Stimulated activated CD4-positive, alpha-beta T cell treated with anti-CD3 and anti-CD28 coated beads, Interleukin-4, amount 100 ng/mL, for 48 hours (primary cell): ENCODE measurements around the gene ACER3.
"Not testable (repeated sequence)": the region's sequence is repeated elsewhere in the genome, so short reads cannot be mapped to it uniquely, and the experiment has no call there.

ENCODE experiments used
- DNase-seq, 2 donors: peaks; one replicate each; pipeline ENCODE4 v3.0.0-alpha.2; 2020; ENCODE audit warnings: low read depth in 2 of 2

ACER3 gene

DNA sequence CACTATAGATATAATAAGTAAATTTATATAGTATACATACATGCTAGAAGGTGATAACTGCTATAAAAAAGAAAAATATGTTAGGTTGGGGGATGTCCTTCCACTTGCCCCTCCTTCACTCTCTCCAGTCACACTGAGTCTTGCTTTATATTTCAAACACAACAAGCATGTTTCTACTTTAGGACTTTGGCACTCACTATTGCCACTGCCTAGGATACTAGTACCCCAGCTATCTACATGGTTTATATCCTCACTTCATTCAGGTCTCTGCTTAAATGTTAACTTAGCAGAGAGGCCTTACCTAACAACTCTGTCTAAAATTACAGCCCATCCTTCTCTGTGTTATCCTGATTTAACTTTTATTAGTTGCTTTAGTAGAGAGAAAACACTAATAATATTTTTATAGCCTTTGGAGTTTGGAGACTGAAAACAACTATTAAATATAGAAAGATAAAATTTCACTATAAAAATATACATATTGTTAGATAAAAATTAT is 134.4 kb downstream of the ACER3 start:
- DNase-seq, result no peak

DNA sequence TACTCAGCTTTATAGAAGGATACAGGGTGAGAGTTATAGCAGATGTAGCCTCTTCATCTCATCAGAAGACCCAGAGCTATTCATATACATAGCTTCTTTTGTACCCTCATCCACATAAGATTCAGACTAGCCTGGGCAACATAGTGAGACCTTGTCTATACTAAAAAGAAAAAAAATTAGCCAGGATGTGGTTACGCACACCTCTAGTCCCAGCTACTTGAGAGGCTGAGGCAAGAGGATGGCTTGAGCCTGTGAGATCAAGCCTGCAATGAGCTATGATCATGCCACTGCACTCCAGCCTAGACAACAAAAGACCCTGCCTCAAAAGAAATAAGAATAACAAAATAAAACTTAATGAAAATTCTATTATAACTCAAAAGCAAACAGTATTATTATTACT is 136.8 kb downstream of the ACER3 start:
- DNase-seq, result no peak

DNA sequence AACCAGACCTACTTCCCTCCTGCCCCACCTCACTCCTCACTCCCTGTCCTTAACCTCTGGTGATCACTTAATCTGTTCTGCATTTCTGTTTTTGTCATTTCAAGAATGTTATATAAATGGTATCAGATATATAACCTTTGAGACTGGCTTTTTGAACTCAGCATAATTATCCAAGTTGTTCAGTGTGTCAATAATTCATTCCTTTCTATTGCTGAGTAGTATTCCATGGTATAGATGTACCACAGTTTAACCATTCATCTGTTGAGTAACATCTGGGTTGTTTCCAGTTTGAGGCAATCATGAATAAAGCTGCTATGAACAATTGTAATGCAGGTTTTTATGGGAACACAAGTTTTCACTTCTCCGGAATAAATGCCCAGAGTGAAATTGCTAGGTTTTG is 138.9 kb downstream of the ACER3 start:
- no peak for DNase-seq

DNA sequence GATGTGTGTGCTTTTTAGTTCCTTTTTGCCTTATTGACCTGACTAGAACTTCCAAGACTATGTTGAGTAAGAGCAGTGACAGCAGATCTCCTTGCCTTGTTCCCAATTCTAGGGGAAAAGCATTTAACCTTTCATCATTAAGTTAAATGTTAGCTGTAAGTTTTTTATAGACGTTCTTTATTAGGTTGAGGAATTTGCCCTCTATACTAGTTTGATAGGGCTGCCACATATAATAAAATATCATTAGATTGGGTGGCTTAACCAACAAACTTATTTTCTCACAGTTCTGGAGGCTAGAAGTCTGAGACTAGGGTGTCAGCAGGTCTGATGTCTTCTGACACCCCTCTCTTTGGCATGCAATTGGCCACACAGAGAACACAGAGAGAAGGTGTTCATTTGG is 140.9 kb downstream of the ACER3 start:
- no peak for DNase-seq

DNA sequence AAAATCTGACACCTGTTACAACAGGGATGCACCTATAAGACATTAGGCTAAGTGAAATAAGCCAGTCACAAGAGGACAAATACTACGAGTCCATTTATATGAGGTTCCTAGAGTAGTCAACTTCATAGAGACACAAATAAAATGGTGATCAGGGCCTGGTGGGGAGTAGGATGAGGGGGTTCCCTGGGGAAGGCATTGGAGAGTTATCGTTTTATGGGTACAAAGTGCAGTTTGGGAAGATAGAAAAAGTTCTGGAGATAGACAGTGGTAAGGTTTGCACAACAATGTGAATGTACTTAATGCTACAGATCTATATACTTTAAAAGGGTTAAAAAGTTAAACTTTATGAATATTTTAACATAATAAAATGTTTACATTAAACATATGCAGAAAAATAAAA is 142.1 kb downstream of the ACER3 start:
- no peak for DNase-seq

DNA sequence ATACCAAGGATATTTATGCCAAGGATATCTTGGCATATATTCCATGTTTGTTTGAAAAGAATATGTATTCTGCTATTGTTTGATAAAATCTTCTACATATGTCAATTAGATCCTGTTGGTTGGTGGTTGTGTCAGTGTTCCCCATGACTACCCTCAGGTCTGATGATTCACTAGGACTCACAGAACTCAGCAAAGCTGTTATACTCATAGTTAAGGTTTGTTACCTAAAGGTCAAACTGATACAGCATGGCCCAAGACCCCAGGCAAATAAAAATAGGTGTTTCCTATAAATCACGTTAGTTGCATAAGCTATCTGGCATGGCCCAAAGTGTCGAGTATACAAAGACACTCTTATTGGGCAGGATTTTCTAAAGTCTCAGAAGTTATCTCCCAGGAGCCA is 143.2 kb downstream of the ACER3 start:
- no peak for DNase-seq

DNA sequence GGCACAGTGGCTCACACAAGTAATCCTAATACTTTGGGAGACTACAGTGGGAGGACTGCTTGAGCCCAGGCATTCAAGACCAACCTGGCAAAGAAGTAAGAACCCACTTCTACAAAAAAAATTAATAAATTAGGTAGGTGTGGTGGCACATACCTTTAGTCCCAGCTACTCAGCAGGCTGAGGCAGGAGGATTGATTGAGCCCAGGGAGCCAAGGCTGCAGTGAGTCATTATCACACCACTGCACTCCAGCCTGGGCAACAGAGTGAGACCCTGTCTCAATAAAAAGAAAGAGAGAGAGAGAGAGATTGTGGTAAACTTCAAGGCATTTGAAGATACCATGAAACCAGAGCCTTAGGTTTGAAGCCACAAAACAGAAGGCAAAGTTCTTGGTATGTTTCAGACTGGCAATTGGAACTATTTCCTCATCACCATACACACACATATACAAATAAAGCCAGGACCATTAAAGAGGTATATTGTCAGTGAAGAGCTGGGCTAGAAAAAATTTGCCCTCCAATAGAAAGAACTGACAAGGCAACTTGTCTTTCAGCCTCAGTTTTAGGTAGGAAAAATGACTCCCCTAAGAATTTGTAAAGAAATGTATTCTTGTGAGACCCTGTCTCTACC is 148.9 kb downstream of the ACER3 start:
- DNase-seq, result no peak

DNA sequence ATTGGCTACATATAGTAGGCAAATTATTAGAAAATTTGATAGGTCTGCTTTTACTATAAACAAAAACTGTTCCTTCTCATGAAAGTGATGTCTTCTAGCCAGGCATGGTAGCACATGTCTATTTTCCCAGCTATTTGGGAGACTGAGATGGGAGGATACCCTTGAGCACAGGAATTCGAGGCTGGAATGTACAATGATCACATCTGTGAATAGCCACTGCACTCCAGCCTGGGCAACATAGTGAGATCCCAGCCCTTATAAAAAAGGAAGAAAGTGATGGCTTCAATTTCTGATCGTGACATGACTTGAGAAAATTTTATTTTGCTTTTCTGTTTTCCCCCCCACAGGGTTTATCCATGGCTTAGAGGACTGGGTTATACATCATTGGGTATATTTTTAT is 154.0 kb downstream of the ACER3 start:
- DNase-seq, result no peak

DNA sequence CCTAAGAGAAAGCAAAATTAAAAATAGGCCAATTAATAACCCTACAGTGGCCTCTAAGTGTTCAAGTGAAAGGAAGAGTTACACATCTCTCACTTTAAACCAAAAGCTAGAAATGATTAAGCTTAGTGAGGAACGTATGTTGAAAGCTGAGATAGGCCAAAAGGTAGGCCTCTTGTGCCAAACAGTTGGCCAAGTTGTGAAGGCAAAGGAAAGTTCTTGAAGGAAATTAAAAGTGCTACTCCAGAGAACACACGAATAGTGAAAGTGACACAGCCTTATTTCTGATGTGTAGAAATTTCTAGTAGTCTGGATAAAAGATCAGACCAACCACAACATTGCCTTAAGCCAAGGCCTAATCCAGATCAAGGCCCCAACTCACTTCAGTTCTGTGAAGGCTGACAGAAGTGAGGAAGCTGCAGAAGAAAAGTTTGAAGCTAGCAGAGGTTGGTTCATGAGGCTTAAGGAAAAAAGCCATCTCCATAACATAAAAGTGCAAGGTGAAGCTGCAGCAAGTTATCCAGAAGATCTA is 157.7 kb downstream of the ACER3 start:
- not testable (repeated sequence) for DNase-seq

DNA sequence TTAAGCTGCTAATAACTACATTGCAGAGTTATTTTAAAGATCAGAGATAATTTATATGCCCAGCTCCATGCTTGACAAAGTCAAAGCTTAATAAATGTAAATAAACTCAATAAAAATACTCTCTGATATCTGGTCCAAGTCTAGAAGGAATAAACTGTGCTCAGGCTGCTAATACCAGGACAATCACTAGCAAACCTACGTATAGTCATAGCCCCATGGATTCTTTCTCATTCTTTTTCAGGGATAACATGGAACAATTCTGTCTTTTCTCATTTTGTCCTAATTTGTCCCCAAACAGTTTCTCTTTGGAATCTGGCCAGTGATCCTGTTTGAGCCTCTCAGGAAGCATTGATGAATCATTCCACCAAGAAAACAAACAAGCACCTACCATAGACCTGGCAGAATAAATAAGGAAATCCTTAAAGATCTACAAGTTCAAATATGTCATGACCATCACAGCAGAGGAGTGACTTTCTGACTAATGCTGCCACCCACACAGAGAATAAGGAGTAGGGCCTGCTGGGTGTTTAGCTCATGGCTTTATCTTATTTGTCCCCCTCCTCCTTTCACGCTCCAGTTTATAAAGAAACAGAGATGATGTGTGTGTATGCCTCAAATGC is 159.4 kb downstream of the ACER3 start:
- no peak for DNase-seq

DNA sequence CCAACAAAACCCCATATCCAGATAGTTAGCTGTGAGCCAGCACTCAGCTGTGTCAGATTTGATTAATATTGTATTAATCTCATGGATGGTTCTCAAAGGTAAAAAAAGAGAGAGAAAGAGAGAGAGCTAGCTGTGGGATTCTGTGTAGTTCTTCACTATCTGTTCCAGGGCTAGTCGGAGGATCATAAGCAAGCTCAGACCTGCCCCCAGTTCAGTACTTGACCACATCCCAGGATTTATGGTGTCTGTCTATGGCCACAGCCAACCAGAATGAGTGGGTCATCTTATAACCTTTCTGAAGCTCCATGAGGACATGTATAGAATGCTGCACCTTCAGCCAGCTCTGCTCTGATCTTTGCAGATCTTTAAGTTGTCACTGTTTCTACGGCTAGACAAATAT is 160.0 kb downstream of the ACER3 start:
- DNase-seq, result no peak

DNA sequence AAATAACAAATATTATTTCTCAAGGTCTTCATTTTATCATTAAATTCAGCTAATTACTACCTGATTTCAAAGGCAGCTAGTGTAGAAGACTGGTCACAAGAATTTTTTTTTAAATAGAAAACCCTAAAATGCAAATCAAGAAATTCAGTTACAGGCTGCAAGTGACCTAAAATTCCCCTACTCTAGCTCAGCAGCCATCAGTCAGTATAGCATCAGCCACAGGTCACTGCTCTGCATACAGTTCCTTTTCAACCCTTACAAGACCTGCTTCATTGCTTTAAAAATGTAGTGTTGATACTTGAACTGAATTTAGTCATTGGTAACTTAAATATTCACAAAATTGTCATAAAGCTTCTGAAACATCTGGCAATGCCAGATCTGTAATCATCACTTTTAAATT is 164.0 kb downstream of the ACER3 start:
- DNase-seq, result no peak

DNA sequence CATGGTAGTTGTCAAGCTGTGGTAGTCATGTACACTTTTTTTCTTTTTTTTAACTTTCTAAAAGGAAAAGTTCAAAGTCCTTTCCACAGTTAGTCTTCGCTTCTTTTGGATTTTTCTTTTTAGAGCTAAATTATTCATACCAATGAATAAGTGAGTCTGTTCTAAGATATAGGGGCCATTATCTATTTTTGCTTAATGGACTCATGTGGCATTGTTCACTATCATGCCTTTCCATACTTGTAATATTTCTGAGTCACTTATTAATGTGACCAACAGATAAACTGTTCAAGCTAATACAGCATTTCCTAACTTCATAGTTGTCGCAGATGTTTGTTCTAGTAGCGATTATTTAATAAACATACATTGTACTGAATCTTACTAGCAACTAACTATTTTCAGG is 165.5 kb downstream of the ACER3 start:
- no peak for DNase-seq

DNA sequence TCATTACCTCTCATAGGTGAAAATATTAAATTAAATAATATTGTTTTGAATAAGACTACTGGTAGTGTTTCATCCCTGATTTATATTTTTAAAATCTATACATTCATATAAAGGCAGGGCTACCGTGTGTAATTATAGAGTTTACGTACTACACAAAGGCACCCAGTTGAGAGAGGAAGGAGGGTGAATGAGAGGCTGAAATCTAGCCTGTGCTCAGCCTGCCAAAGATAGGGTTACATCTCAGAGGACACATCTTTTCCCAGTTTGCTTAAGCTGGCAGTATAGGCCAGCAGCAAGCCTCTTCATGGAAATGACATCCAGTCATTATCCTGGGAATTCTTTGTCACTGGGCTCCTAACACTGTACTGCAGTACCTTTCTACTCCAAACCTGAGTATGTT is 166.0 kb downstream of the ACER3 start:
- DNase-seq, result no peak

DNA sequence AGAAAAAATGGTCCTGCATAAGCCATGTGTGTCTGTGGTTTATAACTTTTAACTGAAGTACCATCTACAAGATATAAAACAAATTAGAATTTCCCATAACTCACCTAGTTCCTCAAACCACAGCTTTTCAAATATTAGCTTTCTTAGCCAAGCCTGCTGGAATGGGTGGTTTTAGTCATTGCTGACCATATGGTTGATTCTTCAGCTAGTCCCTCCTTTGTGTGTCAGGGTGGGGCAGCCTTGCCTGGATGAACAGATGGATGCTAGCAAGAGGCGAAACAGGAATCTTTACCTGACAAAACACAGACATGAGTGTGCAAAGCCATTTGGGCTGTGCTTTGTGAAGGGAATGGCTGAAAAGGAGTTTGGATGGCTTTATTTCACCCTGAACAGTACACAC is 166.6 kb downstream of the ACER3 start:
- no peak for DNase-seq

DNA sequence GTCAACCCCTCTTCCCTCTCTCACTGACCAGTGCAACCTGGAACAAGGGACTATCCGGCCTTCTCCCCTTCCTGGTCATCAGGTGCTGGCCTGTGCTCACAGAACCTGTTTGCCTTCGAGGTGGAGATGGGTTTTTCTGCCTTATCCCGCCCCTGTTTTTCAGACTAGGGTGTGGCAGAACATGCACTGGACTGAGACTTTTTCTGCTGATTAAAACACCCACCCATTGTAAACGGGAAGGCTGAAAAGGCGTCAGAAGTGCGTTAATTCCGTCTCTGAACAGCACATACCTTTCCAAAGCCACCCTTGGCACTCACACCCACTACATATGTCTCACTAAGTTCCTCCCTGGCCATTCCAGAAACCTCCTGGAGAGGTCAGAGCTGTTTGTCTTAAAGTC is 169.1 kb downstream of the ACER3 start:
- DNase-seq, result no peak

DNA sequence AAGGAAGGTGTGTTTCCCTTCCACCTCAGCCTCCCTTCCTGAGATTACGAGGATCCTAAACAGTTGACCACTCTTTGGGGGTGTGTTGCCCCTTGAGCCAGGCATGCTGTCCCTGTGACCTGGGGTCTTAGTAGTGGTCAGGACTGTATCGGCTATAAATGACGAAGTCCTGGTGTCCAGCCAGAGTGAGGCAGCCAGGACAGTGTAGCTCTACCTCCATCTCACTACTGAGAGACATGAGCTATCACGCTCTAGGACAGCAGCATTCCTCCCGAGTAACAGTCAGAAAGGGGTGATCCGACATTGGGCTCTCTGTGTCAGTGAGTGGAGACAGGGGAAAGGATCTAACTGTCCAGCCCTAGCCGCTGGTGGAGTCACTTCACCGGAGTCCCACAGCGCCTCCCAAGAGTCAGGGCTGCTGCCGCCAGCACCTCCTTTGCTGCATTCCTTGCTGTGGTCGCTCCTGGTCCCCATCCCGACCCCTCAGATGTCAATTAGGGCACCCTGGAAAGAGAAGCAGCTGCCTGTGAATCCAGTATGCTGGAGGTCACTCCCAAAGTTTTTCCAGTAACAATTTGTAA is 170.2 kb downstream of the ACER3 start:
- DNase-seq, result no peak

DNA sequence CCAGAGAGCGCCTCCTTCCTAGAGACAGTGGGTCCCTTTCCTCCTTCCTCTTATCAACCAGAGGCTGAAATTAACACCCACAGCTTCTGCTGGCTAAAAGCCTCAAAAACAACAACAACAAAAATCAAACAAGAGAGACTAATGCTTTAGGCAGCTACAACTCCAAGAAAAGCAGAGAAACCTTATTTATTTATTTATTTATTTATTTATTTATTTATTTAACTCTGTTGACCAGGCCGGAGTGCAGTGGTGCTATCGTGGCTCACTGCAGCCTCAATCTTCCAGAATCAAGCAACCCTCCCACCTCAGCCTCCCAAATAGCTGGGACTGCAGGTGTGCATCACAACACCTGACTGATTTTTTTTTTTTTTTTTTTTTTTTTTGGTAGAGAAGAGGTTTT is 170.9 kb downstream of the ACER3 start:
- DNase-seq, result no peak

DNA sequence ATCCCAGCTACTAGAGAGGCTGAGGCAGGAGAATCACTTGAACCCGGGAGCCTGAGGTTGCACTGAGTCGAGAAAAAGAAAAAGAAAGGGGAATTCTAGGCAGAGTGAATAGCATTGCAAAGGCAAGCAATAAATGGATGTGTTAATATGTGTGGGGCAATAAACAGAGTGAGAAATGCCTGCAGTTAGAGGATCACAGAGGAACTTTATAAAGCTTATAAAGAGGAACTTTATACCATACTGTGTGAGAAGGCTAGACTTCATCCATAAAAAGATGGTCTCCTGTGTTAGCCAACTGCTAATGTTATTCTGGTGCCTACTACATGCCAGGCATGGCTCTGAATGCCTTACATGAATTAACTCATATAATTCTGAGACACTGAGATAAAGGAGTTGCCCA is 174.3 kb downstream of the ACER3 start:
- DNase-seq, result no peak

DNA sequence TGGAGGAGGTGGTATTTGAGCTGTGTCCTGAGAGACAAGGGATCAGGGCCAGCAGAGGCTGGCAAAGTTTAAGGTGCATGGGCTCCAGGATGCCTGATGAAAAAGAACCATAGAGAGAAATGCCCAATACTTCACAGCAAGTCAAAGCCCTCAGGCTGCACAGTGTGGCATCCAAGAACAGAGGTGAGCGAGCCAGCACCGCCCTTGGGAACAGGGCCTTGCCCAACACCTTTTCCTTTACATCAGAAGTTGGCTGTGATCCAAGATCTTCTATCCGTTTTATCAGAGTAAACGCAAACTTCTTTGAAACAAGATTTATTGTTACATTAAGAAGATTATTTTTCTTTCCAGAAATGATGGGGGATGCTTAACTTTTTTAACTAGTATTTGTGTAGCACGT is 174.9 kb downstream of the ACER3 start:
- no peak for DNase-seq

DNA sequence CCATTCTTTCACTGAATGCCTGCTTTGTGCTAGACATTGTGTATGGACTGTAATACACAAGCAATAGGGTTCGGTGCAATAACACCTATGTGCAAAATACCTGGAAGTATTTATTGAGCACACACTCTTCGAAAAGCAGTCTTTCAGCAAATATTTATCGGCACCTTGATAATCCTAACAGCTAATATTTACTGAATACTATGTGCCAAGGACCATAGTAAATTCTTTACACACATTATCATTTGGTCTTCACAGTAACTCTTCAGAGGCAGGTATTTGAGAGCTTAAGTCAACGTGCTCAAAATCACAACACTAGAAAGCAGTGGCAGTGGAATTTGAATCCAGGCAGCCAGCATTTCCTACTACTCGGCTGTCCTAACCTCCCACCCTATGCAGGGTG is 175.7 kb downstream of the ACER3 start:
- no peak for DNase-seq

DNA sequence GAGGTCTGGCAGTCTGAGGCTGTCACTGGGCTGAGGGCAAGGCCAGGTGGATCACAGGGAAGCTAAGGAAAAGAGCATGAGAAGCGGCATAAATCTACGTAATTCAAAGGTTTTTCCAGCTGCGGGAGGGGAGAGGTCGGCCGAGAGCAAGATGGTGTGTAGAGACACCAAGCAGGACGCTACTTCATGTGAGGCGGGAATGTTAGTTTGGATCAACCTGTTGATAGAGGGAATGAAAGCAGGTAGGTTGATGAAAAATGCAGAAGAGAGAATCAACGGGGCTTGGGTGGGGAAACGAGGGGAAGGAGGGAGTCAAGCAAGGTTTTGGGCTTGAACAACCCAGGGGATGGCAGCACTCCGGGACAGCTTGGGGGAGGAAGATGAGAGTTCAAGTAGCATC is 176.3 kb downstream of the ACER3 start:
- no peak for DNase-seq
